BE2C (cell line): ENCODE results near the gene ZNF860.

ENCODE experiments used
- DNase-seq: peaks from one replicate; pipeline ENCODE4 v3.0.0-alpha.2; 2020
- H3K27me3 ChIP-seq: fragments of 250-450 bp; sonication (Bioruptor Pico); 2 replicates; pipeline ENCODE4 v1.5.1; 2020; ENCODE audit warnings: mild to moderate bottlenecking
- H3K36me3 ChIP-seq: fragments of 250-450 bp; sonication (Bioruptor Pico); 2 replicates; pipeline ENCODE4 v1.5.1; 2020; ENCODE audit warnings: mild to moderate bottlenecking
- H3K4me1 ChIP-seq: fragments of 250-450 bp; sonication (Bioruptor Pico); 2 replicates; pipeline ENCODE4 v1.5.1; 2020
- H3K4me3 ChIP-seq: 2 replicates; pipeline ENCODE4 v1.5.1; 2011; ENCODE audit warnings: low read depth, low read length
- H3K9me3 ChIP-seq: fragments of 250-450 bp; sonication (Bioruptor Pico); 2 replicates; pipeline ENCODE4 v1.5.1; 2020
- TF ChIP-seq, protein P1 (sequence below): IDR thresholded peaks from 2 replicates; pipeline ENCODE4 v1.5.1; 2012; ENCODE audit warnings: mild to moderate bottlenecking, low read depth, low read length

Gene ZNF860

DNA sequence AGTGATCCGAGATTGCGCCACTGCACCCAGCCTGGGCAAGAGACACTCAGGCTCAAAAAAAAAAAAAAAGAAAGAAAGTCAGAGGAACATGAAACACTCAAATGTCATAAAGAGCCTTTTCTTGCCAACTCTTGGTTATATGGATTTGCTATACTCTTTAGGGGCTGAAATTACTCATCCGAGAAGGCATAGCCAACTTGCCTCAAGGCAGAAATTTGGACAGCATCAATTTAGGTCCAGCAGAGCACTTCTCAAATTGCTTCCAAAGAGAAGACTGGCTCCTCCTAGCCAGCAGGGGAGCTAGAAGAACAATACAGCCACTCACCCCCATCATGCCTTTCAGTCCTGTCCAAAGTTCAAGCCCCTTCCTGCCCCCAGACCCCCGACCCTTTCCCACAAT is 44.3 kb upstream of the ZNF860 start:
- Histone ChIP-seq H3K4me3 (no peak overlapping the region), H3K36me3 (no peaks in the 10 kb centered on the region), H3K4me1 (no peaks in the 10 kb centered on the region), H3K27me3 (no peaks in the 10 kb centered on the region), H3K9me3 (no peaks in the 10 kb centered on the region)
- TF ChIP-seq, protein P1, sequence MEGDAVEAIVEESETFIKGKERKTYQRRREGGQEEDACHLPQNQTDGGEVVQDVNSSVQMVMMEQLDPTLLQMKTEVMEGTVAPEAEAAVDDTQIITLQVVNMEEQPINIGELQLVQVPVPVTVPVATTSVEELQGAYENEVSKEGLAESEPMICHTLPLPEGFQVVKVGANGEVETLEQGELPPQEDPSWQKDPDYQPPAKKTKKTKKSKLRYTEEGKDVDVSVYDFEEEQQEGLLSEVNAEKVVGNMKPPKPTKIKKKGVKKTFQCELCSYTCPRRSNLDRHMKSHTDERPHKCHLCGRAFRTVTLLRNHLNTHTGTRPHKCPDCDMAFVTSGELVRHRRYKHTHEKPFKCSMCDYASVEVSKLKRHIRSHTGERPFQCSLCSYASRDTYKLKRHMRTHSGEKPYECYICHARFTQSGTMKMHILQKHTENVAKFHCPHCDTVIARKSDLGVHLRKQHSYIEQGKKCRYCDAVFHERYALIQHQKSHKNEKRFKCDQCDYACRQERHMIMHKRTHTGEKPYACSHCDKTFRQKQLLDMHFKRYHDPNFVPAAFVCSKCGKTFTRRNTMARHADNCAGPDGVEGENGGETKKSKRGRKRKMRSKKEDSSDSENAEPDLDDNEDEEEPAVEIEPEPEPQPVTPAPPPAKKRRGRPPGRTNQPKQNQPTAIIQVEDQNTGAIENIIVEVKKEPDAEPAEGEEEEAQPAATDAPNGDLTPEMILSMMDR, result no peak
- DNase-seq, result no peak

DNA sequence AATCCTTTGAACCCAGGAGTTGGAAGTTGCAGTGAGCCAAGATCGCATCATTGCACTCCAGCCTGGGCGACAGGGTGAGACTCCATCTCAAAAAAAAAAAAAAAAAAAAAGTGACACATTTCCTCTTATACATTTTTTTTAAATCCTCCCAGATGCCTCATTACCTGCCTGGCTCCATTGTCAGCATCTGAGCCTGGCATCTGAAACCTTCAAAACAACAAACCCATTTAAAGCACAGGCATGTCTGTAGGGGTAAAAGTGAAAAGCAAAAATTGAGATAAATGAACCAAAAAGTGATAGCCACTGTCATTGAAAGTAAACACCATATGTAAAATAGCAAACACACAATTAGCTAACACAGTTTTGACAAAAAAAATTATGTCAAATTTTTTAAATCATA is 39.1 kb upstream of the ZNF860 start:
- Histone ChIP-seq H3K9me3 (no peaks in the 10 kb centered on the region), H3K4me3 (no peak overlapping the region), H3K36me3 (no peaks in the 10 kb centered on the region), H3K4me1 (no peaks in the 10 kb centered on the region), H3K27me3 (no peaks in the 10 kb centered on the region)
- no peak for DNase-seq
- TF ChIP-seq, protein P1, result no peak

DNA sequence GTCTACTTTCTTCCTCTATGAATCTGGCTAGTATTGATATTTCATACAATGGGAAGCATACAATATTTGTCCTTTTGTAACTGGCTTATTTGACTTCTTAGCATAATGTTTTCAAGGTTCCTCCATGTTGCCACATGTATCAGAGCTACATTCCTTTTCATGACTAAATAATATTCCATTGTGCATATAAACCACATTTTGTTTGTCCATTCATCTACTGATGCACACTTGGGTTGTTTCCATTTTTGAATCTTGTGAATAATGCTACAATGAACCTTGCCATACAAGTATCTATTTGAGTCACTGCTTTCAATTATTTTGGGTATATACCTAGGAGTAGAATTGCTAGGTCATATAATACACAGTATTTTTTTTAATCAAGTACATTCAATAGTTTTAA is 38.5 kb upstream of the ZNF860 start:
- no peaks in the 10 kb centered on the region for H3K27me3 ChIP-seq
- H3K9me3 ChIP-seq, result no peaks in the 10 kb centered on the region
- no peak for DNase-seq
- no peaks in the 10 kb centered on the region for H3K36me3 ChIP-seq
- no peaks in the 10 kb centered on the region for H3K4me1 ChIP-seq
- H3K4me3 ChIP-seq, result no peak overlapping the region
- TF ChIP-seq, protein P1, result no peak

DNA sequence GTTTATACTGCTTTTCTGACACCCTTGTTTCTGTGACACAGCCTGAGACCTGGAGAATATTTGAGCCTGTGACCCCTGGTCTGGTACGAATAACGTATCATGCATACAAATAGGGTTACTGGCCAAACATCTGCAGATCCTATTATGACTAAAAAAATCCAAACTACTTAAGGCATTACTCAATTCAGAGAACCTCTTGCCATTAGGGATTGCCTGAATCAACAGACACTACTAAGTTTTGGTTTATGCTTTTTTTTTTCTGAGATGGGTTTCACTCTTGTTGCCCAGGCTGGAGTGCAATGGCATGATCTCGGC is 35.9 kb upstream of the ZNF860 start:
- Histone ChIP-seq H3K36me3 (no peaks in the 10 kb centered on the region), H3K4me3 (no peak overlapping the region), H3K4me1 (no peaks in the 10 kb centered on the region), H3K27me3 (no peaks in the 10 kb centered on the region), H3K9me3 (no peaks in the 10 kb centered on the region)
- TF ChIP-seq, protein P1, result no peak
- DNase-seq, result no peak

DNA sequence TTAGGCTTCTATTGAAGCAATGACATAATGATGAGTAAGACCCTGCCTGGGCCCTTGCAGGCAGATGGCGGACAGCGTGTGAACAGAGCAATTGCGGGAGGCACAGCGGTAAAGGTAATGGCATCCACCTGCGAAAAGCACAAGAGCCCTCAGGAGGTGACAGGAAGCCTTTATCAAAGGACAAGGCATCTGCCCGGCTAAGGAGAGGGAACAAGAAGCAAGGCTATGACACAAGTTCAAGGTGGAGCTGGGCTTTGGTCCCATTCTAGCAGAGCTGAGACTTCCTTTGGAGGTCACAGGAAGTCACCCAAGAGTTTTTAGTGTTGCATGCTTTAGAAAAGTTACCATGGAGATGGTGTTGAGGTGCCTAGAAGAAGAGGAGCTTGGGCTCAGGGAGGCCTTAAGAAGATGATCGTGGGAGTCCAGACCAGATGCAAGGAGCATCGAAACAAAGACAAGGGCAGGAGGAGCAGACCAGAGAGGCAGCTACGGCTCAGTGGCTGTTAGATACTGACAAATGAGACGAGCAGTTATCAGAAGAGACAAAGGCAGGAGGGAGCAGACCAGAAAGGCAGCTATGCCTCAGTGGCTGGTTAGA is 35.0 kb upstream of the ZNF860 start:
- no peaks in the 10 kb centered on the region for H3K4me1 ChIP-seq

DNA sequence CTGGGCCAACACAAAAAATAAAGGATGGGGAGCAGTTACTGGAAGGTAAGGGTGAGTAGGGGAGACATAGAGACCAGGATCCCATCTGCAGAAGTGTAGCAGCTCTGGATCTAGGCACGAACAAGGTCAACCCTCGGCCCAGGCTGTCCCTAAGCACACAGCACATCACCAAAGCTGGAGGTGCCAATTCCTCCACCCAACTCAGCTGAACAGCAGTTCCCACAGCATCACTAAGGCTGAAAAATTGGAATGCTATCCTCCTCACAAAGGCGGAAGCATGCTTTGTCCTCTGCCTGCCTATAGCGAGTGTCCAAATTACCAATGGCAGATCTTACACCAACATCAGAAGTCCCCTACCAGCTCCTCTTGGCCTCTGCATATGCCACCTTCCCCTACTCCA is 34.4 kb upstream of the ZNF860 start:
- DNase-seq, result no peak
- no peaks in the 10 kb centered on the region for H3K4me1 ChIP-seq
- TF ChIP-seq, protein P1, result no peak
- H3K9me3 ChIP-seq, result no peaks in the 10 kb centered on the region
- H3K4me3 ChIP-seq, result no peak overlapping the region
- H3K27me3 ChIP-seq, result no peaks in the 10 kb centered on the region
- no peaks in the 10 kb centered on the region for H3K36me3 ChIP-seq

More for the DNA sequence above, 35.0 kb upstream of the ZNF860 start:
- Histone ChIP-seq H3K9me3 (no peaks in the 10 kb centered on the region), H3K4me3 (no peak overlapping the region), H3K36me3 (no peaks in the 10 kb centered on the region), H3K27me3 (no peaks in the 10 kb centered on the region)
- DNase-seq, result no peak
- TF ChIP-seq, protein P1, result no peak
